Measurements from ENCODE around the gene MYBPC3.

DNA sequence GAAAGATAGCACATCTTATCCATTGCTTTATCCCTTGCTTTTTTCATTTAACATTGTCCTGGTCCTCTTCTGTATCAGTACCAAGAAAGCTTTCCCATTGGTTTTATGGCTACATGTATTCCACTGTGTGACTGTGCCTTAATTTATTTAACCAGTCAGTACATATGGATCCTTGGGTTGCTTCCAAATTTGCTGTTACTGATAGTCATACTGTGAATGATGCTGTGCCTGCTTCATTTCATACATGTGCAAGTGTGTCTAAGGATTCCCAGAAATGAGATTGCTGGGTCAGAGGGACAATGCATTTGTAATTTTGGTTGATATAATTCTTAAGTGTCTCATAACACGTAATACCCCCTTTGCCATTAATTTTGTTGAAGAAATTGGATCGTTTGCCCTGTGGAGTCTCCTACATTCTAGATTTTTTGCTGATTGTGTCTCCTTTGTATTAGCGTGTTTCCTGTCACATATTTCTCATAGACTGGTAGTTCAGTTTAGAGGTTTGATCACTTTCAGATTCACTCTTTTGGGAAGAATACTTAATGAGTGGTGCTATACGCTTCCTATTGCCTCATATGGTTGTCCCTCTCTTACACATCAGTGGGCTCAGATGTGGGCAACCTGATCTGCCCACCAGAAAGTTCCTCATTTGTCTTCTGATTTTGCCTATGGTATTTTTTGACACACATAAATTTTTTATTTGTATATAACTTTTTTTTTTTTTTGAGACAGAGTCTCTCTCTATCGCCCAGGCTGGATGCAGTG, 35.3 kb downstream of the MYBPC3 start:
- TF ChIP-seq, protein P1, sequence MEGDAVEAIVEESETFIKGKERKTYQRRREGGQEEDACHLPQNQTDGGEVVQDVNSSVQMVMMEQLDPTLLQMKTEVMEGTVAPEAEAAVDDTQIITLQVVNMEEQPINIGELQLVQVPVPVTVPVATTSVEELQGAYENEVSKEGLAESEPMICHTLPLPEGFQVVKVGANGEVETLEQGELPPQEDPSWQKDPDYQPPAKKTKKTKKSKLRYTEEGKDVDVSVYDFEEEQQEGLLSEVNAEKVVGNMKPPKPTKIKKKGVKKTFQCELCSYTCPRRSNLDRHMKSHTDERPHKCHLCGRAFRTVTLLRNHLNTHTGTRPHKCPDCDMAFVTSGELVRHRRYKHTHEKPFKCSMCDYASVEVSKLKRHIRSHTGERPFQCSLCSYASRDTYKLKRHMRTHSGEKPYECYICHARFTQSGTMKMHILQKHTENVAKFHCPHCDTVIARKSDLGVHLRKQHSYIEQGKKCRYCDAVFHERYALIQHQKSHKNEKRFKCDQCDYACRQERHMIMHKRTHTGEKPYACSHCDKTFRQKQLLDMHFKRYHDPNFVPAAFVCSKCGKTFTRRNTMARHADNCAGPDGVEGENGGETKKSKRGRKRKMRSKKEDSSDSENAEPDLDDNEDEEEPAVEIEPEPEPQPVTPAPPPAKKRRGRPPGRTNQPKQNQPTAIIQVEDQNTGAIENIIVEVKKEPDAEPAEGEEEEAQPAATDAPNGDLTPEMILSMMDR (IDR thresholded peaks at IDR 0.05), result no peak
- TF ChIP-seq POLR2A (IDR thresholded peaks at IDR 0.05) (no peak), EP300 (IDR thresholded peaks at IDR 0.05; ENCODE audit: low read depth) (no peak), POLR2AphosphoS5 (IDR thresholded peaks at IDR 0.05) (no peak)
